GM18907 (cell line): ENCODE measurements around the gene DYNC1I1.

Source experiments
- ATAC-seq: cut with Tn5 transposase; IDR thresholded peaks from one replicate; pipeline ENCODE4 v1.9.1; 2021; ENCODE audit warnings: mild to moderate bottlenecking, moderate library complexity; ENCODE audit not compliant: unreplicated experiment

DYNC1I1 gene

GRCh38 chr7:95952851-95953250 is 180.5 kb downstream of the DYNC1I1 start:
- ATAC-seq, result no peak

DNA sequence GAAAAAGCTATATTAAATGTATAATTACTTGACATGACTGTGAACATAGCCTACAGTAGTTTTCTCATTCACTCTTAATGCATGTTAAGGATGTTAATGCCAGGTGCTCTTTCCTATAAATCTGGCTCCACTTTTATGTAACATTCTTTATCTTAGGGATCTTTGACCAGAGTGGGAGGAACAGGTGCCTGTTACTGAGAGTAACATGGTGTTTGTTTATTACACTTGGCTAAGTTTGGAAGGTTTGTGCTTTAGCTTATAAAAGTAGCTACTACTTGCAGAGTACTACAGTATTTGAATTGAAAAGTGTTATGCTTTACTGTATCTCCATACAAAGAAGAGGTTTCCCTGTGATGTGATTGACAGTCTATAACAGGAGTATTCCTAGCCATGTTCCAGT is 183.4 kb downstream of the DYNC1I1 start:
- ATAC-seq, result no peak

GRCh38 chr7:95957510-95957909 is 185.2 kb downstream of the DYNC1I1 start:
- ATAC-seq, result no peak

GRCh38 chr7:95960706-95961244 is 188.4 kb downstream of the DYNC1I1 start:
- no peak for ATAC-seq

DNA sequence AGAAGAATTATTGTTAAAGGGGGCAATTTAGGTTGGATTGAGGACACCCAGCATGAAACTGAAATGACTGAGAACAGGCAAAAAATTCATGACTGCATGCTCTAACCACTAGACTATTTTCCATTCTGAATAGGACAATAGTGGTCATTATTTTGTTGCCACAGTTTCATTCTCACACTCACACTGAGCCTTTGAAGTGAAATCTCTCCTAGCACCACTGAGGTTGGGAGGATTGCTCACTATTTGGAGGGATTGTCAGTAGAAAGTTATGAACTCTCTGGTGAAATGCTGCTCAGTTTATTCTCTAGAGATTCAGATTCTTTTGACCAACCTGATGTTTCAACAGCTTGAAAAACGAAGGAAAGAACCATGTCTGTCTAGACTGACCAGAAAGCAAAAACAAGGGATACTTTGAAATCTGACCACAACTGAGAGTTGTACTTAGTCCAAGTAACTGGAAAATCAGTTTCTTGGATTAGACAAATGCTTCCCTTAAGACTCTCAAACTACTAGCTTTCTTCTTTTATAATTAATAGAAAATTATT is 191.2 kb downstream of the DYNC1I1 start:
- ATAC-seq, result no peak

DNA sequence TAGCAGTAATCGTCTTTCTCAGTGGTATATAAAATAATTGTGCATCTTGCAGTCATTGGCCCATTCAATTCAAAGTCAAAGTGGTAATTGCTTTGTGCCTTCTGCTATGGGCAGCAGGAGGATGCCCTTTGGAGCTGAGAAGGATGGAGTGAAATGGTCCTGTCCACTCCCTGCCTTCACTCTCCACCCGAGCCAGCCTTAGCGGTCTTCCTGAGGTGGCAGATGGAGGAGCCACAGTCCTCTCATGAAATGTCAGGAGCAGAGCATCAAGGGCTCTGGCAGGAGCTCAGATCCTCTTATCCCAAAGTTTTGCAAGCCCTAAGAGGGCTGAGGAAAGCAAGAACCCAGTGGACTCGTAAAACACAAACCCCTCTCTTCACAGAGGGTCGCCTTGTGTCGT is 199.4 kb downstream of the DYNC1I1 start:
- ATAC-seq, result no peak

GRCh38 chr7:95972523-95972922 is 200.2 kb downstream of the DYNC1I1 start:
- ATAC-seq, result no peak

- no peak for ATAC-seq
Observed at GRCh38 chr7:95974108-95974507, 201.8 kb downstream of the DYNC1I1 start.

DNA sequence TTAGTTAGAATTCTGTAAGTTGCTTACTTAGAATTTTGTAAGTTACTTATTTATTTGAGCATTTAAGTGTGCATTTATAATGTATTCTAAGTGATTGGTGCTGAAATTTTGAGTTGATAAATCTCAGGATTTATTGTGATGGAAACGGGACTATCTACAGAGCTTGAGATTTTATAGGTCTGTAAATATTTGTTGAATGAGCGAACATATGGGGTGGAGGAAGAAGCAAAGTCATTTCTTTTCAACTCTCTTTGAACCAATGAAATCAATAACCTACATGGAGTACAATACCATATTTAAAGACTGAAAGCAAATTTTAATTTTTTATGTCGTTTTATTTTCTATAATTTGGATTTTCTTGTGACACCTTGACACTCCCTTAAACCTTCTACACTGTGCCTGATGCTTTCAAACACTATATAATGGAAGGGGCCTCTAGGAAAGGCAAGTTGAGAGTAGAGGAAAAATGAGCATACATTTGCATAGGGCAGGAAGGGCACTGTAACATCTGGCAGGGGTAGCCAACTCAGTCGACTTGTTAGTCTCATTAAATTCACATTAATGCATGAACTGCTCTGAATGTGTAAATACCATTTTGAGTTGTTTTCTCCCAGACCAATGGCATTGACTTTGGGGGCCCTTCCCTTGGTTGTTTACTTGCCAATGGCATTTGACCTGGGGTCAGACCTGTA is 204.2 kb downstream of the DYNC1I1 start:
- no peak for ATAC-seq

DNA sequence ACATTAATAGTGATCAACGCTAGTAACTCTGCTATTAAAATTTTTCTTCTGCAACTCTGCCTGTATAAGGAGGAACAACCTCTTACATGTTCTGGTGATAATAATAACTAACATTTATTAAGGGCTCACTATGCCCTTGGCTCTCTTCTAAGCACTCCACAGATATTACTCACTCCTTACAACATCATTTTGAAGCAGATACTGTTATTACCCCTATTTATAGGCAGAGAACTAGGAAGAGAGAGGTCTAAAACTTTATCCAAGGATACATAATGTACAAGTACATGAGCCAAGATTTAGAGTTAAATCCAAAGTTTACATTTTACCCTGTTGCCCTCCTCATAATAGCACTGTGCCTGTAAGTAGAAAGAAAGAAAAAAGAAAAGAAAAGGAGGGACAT is 205.6 kb downstream of the DYNC1I1 start:
- ATAC-seq, result no peak

DNA sequence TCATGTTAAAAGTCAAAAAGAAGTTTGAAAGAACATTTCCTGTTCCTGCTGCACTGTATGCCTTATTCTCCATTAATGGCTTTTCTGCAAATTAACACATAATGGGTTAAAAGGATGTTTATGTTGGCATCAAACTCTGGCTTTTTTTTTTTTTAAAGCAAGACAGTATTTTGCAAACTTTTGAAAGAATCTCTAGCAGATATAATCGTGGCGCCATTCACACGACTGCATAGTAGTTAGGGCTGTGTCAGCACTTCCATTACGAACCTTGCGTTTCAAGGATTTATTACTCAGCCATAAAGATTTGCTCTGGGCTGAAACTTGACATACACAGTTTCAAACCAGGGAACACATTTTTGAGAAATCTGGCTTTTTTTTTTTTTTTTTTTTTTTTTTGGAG is 207.8 kb downstream of the DYNC1I1 start:
- ATAC-seq, result no peak

GRCh38 chr7:95980706-95981105 is 208.4 kb downstream of the DYNC1I1 start:
- ATAC-seq, result no peak

- ATAC-seq, result no peak
Observed at GRCh38 chr7:95986178-95986764, 213.9 kb downstream of the DYNC1I1 start.

DNA sequence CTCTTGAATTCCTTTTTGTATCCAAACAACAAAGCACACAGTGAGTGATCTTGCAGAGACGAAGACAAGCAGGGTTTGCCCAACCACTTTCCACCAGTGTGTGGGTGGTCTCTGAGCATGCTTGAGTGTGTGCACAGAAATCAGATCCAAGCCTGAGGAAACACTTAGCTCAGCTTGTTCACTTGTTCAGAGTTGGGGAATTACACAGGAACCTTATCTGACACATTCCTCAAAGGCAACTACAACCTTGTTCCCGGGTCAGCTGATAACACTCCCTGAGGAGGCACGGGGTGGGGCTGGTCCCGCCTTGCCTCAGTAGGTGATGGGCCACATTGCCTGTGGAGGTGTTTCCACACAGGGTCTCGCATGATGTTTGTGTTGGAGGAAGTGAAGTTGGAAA is 216.9 kb downstream of the DYNC1I1 start:
- no peak for ATAC-seq

DNA sequence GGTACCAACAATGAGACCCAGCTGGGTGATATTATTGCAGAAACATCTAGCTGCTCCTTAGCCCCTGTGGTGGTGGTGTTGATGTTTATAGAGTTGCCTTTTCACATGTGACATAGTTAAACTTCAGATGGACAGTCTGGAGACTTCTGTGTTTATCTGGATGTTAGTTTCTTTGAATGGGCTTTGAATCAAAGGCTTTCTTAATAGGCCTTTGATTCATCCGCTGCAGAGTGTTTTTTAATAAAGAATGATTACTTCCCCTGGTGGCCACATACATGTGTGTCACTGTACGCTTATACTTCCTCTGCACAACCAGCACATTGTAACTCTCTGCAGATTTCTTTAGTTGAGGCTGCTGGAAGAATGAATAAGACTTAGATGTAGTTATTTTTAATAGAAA is 221.0 kb downstream of the DYNC1I1 start:
- no peak for ATAC-seq

DNA sequence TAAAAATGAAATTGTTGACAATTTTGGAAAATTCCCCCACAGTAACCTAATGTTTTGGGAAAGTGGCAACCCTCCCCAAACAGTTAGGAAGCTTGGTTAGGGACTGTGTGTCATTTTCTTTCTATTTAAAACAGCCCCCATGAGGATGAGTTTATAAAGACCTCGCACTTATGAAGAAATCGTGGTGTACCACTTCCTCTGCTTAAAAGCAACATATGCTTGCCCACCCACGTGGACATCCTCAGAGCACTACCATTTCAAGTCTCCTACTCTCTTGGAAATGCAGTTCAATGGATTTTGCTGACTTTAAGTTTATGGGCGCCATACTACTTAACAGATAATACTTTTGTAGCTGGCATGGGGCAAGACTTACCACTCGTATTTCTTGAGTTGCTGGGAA is 223.8 kb downstream of the DYNC1I1 start:
- ATAC-seq, result no peak

DNA sequence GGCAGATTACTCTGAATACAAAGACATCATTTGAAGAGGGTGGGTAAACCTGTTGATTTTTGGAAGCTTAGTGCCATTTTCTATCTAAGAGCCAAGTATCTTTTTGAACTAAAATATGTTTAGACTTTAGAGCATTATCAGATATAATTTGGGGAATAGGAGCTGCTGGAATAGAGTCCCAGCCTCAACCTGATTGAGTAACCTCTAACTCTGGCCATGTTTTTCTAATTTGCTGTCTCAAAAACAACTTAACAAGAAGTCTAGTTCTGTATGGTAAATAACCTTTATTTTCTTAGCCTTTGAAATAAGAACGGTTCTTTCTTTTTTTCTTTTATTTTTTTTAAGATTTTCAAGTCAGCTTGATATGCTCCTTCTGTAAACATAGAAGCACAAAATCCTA is 224.5 kb downstream of the DYNC1I1 start:
- ATAC-seq, result no peak

DNA sequence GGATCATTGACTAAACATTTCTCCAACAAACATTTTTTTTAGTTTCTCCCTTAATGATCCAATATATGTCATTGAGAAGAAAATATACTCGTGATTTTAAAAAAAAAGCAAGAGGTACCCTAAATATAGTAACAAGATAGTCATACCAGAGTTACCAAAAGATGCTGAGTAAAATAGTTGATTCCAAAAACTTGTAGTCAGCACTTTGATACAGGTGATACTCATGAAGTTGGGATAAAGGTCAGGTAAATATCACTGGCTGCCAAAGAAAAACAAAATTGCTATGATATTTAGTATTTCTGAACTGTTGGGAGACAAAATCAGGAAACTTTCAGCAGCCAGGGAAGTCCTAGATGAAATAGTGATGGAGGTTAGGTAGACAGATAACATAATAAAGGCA is 225.3 kb downstream of the DYNC1I1 start:
- no peak for ATAC-seq

- ATAC-seq, result no peak
Observed at GRCh38 chr7:95999481-95999880, 227.1 kb downstream of the DYNC1I1 start.

- ATAC-seq, result no peak
Observed at GRCh38 chr7:96004578-96004977, 232.2 kb downstream of the DYNC1I1 start.

DNA sequence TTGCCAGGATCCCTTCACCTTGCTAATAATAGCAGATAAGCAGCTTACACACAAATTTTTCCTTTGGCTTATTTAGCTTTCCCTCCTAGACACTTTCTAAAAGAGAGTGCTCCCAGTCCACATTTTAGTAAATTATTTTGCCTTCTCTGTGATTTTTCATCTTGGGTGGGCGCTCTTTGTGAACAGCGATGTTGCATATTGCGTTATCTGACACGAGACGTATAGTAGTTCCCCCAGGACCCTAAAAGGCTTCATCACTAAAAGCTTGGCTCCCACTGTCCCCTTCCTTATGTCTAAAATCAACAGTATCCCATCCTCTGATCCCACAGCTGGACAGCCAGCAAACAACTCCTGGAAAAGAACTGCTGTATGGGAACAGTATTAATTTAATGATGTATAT is 232.9 kb downstream of the DYNC1I1 start:
- no peak for ATAC-seq

GRCh38 chr7:96009148-96009547 is 236.8 kb downstream of the DYNC1I1 start:
- no peak for ATAC-seq
